HG02623 (cell line): ENCODE measurements around the gene LHPP.

Experiments
- ATAC-seq: cut with Tn5 transposase; IDR thresholded peaks from one replicate; pipeline ENCODE4 v1.9.1; 2021; ENCODE audit warnings: moderate library complexity; ENCODE audit not compliant: unreplicated experiment

LHPP gene

GRCh38 chr10:124447751-124448466, 13.7 kb upstream of the LHPP start:
- no peak for ATAC-seq

- ATAC-seq, result no peak
Measured at GRCh38 chr10:124448696-124449169, 12.9 kb upstream of the LHPP start.

- no peak for ATAC-seq
Measured at GRCh38 chr10:124449170-124450011, 12.2 kb upstream of the LHPP start.

GRCh38 chr10:124450012-124450782, 11.4 kb upstream of the LHPP start, which contains the start of gene NKX1-2:
TSS of gene NKX1-2 (minus strand) at chr10:124450035. CDS start at chr10:124449943, 92 bp downstream.
- no peak for ATAC-seq

GRCh38 chr10:124450783-124451057, 10.9 kb upstream of the LHPP start:
- no peak for ATAC-seq

GRCh38 chr10:124451276-124451675, 10.3 kb upstream of the LHPP start:
- ATAC-seq, result no peak

GRCh38 chr10:124453960-124454610, 7.5 kb upstream of the LHPP start:
- no peak for ATAC-seq

GRCh38 chr10:124455441-124455840, 6.2 kb upstream of the LHPP start:
- no peak for ATAC-seq

GRCh38 chr10:124458473-124458872, 3.1 kb upstream of the LHPP start:
- ATAC-seq, result no peak

GRCh38 chr10:124458889-124459288, 2.7 kb upstream of the LHPP start:
- no peak for ATAC-seq

- ATAC-seq, result no peak
Measured at GRCh38 chr10:124459395-124459794, 2.2 kb upstream of the LHPP start.

GRCh38 chr10:124460144-124460543, 1.5 kb upstream of the LHPP start:
- ATAC-seq, result no peak

- ATAC-seq, result no peak
Measured at GRCh38 chr10:124462348-124462695, 699 bp downstream of the LHPP start.

GRCh38 chr10:124464028-124464965, 2.7 kb downstream of the LHPP start:
- no peak for ATAC-seq

- ATAC-seq, result no peak
Measured at GRCh38 chr10:124465003-124465776, 3.6 kb downstream of the LHPP start.

- no peak for ATAC-seq
Measured at GRCh38 chr10:124465777-124466488, 4.3 kb downstream of the LHPP start.

GRCh38 chr10:124467165-124467564, 5.5 kb downstream of the LHPP start:
- no peak for ATAC-seq

- no peak for ATAC-seq
Measured at GRCh38 chr10:124468624-124469023, 7.0 kb downstream of the LHPP start.
